ENCODE results near the gene PTGS1. TPM values are rescaled to one million over a fixed set of nuclear protein-coding genes. Genes with fewer than 3 reads are reported as not detected.
"Not testable (repeated sequence)": the region's sequence is repeated elsewhere in the genome, so short reads cannot be mapped to it uniquely, and the experiment has no call there.

PTGS1 gene
- total and polyA plus RNA-seq, 2 of the 8 experiments (the other 6 are each of a cell fraction or from before 2014, with no cell fraction given) = 1.1 to 1.9 TPM

GRCh38 chr9:122403381-122404000, 32.7 kb downstream of the PTGS1 start (continued):
- no peak for TF ChIP-seq CHD2 (IDR thresholded peaks at IDR 0.05; ENCODE audit: low read length)
- no peak for TF ChIP-seq EZH2 (IDR thresholded peaks at IDR 0.05; ENCODE audit: low read depth, low read length, severe bottlenecking)
- TF ChIP-seq JUND (IDR thresholded peaks at IDR 0.05; ENCODE audit: low read length) = no peak
- no peak for TF ChIP-seq TBP (IDR thresholded peaks at IDR 0.05; ENCODE audit: low read depth, low read length)
- no peak for TF ChIP-seq ATF3 (IDR thresholded peaks at IDR 0.05; ENCODE audit: insufficient read depth, low read depth, low read length)

GRCh38 chr9:122405304-122406069, 34.7 kb downstream of the PTGS1 start:
- H3K36me3 ChIP-seq (ENCODE audit: control insufficient read depth in 2 of 4, insufficient read depth in 4 of 4, low read length in 3 of 4); H2BK12ac ChIP-seq (ENCODE audit: low read depth, low read length); FAIRE-seq; H3K79me1 ChIP-seq (ENCODE audit: low read depth, low read length); H3K18ac ChIP-seq (ENCODE audit: extremely low read depth, low read length); H2BK20ac ChIP-seq (ENCODE audit: low read length); H2BK5ac ChIP-seq (ENCODE audit: low read depth, low read length); H3K4me1 ChIP-seq (replicated peaks in 1 of 4; ENCODE audit: control insufficient read depth in 3 of 4, insufficient read depth in 4 of 4, low read length in 3 of 4); H3K27me3 ChIP-seq (replicated peaks in 1 of 4; ENCODE audit: control insufficient read depth in 3 of 4, extremely low read depth in 1 of 4, insufficient read depth in 3 of 4, low read length in 3 of 4); H4K8ac ChIP-seq (ENCODE audit: extremely low read depth, insufficient read depth, low read length); H3K56ac ChIP-seq (replicated peaks; ENCODE audit: insufficient read length, low read depth, low read length); H2AFZ ChIP-seq (ENCODE audit: low read length); H2BK15ac ChIP-seq (ENCODE audit: low read length); H3K27ac ChIP-seq (ENCODE audit: low read depth, low read length); H3K4me3 ChIP-seq (ENCODE audit: extremely low read depth in 1 of 4, insufficient read depth in 2 of 4, low read depth in 3 of 4, low read length in 4 of 4); H3K23me2 ChIP-seq (ENCODE audit: low read depth, low read length); H3K79me2 ChIP-seq (ENCODE audit: control insufficient read depth in 1 of 2, insufficient read depth in 2 of 2, low read length in 2 of 2); H4K91ac ChIP-seq (replicated peaks; ENCODE audit: insufficient read length, low read length); H3K4ac ChIP-seq (replicated peaks; ENCODE audit: insufficient read length, low read depth, low read length); H3K4me2 ChIP-seq (ENCODE audit: insufficient read depth in 1 of 2, low read depth in 2 of 2, low read length in 2 of 2); H3K23ac ChIP-seq (ENCODE audit: insufficient read length); DNase-seq (ENCODE audit: low read depth in 1 of 2, low spot score in 2 of 2); POLR2A ChIA-PET (ENCODE audit: partially characterized antibody); H4K5ac ChIP-seq (ENCODE audit: insufficient read length, low read depth, low read length); H4K20me1 ChIP-seq (replicated peaks in 1 of 2; ENCODE audit: control insufficient read depth in 1 of 2, insufficient read depth in 2 of 2, low read length in 2 of 2); H2BK120ac ChIP-seq (replicated peaks; ENCODE audit: low read depth, low read length); H3K9ac ChIP-seq (replicated peaks in 1 of 4; ENCODE audit: extremely low read depth in 1 of 4, low read depth in 3 of 4, low read length in 3 of 4); H2AK5ac ChIP-seq (ENCODE audit: low read depth, low read length); H3K14ac ChIP-seq (ENCODE audit: insufficient read length): not testable (repeated sequence)
- CTCF ChIA-PET (ENCODE audit: partially characterized antibody) = interaction anchor here (0.9 to 1.8 kb wide), 3 partner anchors 27 to 404 kb away, joined by 3 to 4 read pairs (median 3); no protein-coding TSS in a partner anchor
- peaks cover 22 to 40% of the 10 kb centered on the region in 2 experiments for H3K9me3 ChIP-seq (ENCODE audit: insufficient read depth in 2 of 2, low read depth in 1 of 2, low read length in 1 of 2)
- WGBS, 2 experiments (ENCODE audit: extremely low coverage in 1 of 2, insufficient coverage in 1 of 2, insufficient read length in 1 of 2, insufficient replicate concordance in 2 of 2, low coverage in 1 of 2, low lambda C conversion rate in 2 of 2, missing lambda C conversion rate in 1 of 2) = 90% methylated on average over 15 of the region's 15 CpGs; no CpG with 5 or more reads in 1 of the 2 experiments

Data from H1 (cell line).